ENCODE results near the gene CLDN34.

The CLDN34 gene

DNA sequence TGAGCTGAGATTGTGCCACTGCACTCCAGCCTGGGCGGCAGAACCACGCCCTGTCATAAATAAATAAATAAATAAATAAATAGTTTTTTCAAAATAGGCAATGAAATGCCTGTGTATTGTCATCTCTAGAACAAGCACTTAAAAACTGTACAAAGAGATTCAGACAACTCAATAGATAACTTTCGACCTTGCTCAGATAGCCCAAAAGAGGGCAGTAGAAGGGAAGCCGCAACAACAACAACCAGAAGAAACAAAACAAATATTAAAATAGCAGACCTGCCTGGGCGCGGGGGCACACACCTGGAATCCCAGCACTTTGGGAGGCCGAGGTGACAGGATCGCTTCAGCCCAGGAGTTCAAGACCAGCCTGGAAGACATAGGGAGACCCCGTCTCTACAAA is 9.4 kb upstream of the CLDN34 start:
- peaks cover 0 to 32% (median 7%) of the 10 kb centered on the region in 10 experiments; a peak in 10 of 20 replicates for H3K4me1 ChIP-seq
- peak overlapping the region in 3 of 11 experiments; percentile 17 to 38 (median 31); a peak in 4 of 22 replicates for H3K27ac ChIP-seq
- H3K9ac ChIP-seq, result peak overlapping the region in 2 of 11 experiments; percentile 10 to 47; a peak in 3 of 22 replicates
- H3K36me3 ChIP-seq, result peaks cover 0 to 3% (median 0%) of the 10 kb centered on the region in 11 experiments; a peak in 1 of 22 replicates
- H3K4me2 ChIP-seq, result peak overlapping the region in 5 of 11 experiments; percentile 23 to 76 (median 65); a peak in 9 of 22 replicates
- H3K27me3 ChIP-seq, result no peaks in the 10 kb centered on the region
- no peak overlapping the region for H3K4me3 ChIP-seq
- H3K9me3 ChIP-seq (replicated peaks in 1 of 11), result peaks cover 10 to 35% (median 20%) of the 10 kb centered on the region in 11 experiments
- H4K20me1 ChIP-seq, result no peaks in the 10 kb centered on the region
- no peak for TF ChIP-seq Cebpa-rat (IDR thresholded peaks at IDR 0.05)

DNA sequence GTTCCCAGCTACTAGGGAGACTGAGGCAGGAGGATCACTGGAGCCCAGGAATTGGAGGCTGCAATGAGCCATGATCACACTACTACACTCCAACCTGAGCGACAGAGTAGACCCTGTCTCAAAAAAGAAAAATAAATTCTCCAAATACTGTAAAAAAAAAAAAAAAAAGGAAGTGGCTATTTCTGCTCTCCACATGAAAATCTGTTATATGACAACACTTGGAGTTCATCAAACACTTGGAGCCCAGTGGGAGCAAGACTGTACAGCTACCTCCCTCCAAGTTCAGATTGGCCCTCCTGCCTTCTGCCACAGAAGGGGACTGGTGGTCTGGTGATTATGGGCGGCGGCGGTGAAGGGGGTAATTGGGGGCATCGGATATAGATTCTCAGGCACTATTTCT is 9.0 kb upstream of the CLDN34 start:
- Histone ChIP-seq H3K9me3 (replicated peaks in 1 of 11) (peaks cover 6 to 30% (median 15%) of the 10 kb centered on the region in 11 experiments), H4K20me1 (no peaks in the 10 kb centered on the region), H3K4me2 (peak overlapping the region in 5 of 11 experiments; percentile 23 to 76 (median 65); a peak in 9 of 22 replicates), H3K36me3 (no peaks in the 10 kb centered on the region; a peak in 1 of 22 replicates), H3K27ac (peak overlapping the region in 3 of 11 experiments; percentile 17 to 38 (median 31); a peak in 4 of 22 replicates), H3K9ac (peak overlapping the region in 2 of 11 experiments; percentile 10 to 47; a peak in 3 of 22 replicates), H3K4me1 (peaks cover 0 to 28% (median 7%) of the 10 kb centered on the region in 10 experiments; a peak in 10 of 20 replicates), H3K27me3 (no peaks in the 10 kb centered on the region), H3K4me3 (no peak overlapping the region)
- no peak for TF ChIP-seq Cebpa-rat (IDR thresholded peaks at IDR 0.05)

DNA sequence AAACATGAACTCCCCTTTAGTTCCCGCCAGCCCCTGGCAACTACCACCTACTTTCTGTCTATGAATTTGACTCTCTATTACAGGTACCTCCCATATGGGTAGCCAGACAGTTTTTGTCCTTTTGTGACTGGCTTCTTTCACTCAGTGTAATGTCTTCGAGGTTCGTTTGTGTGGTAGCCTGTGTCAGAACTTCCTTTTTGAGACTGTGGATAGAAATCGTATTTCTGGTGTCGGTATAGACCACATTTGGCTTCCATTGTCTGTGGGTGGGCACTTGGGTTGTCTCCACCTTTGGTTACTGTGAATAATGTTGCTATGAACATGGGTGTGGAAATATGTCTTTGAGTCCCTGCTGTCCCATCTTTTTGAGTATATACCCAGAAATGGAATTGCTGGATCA is 5.4 kb upstream of the CLDN34 start:
- Histone ChIP-seq H3K27ac (no peak overlapping the region), H3K4me1 (peaks cover 0 to 23% (median 7%) of the 10 kb centered on the region in 10 experiments; a peak in 10 of 20 replicates), H3K9me3 (replicated peaks in 1 of 11) (peaks cover 0 to 9% (median 3%) of the 10 kb centered on the region in 11 experiments; a peak in 12 of 22 replicates), H3K36me3 (no peaks in the 10 kb centered on the region), H3K4me3 (no peak overlapping the region), H3K9ac (no peak overlapping the region), H4K20me1 (no peaks in the 10 kb centered on the region), H3K27me3 (no peaks in the 10 kb centered on the region), H3K4me2 (no peak overlapping the region)
- no peak for TF ChIP-seq Cebpa-rat (IDR thresholded peaks at IDR 0.05)

DNA sequence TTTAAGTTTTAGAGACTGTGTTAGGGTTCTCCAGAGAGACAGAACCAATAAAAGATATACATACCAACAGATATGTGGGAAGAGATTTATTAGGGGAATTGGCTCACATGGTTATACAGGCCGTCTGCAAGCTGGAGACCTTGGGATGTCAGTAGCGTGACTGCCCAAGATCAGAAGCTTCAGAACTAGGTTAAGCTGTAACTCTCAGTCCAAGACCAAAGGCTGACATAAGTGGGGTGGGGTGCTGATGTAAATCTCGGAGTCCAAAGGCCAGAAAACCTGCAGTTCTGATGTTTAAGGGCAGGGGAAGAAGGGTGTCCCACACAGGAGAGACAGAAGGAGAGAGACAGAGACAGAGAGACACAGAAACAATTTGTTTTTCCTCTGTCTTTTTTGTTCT is 10.5 kb downstream of the CLDN34 start:
- H4K20me1 ChIP-seq, result no peaks in the 10 kb centered on the region
- no peak for TF ChIP-seq Cebpa-rat (IDR thresholded peaks at IDR 0.05)
- H3K9ac ChIP-seq, result no peak overlapping the region
- H3K4me3 ChIP-seq, result no peak overlapping the region
- peaks cover 14 to 28% (median 21%) of the 10 kb centered on the region in 11 experiments for H3K9me3 ChIP-seq (replicated peaks in 1 of 11)
- peak overlapping the region in 3 of 11 experiments; percentile 0 to 30 (median 20); a peak in 3 of 22 replicates for H3K27ac ChIP-seq
- H3K27me3 ChIP-seq, result no peaks in the 10 kb centered on the region
- peak overlapping the region in 4 of 11 experiments; percentile 15 to 88 (median 39); a peak in 5 of 22 replicates for H3K4me2 ChIP-seq
- no peaks in the 10 kb centered on the region for H3K36me3 ChIP-seq
- peaks cover 13 to 51% (median 25%) of the 10 kb centered on the region in 10 experiments; a peak in 19 of 20 replicates for H3K4me1 ChIP-seq

DNA sequence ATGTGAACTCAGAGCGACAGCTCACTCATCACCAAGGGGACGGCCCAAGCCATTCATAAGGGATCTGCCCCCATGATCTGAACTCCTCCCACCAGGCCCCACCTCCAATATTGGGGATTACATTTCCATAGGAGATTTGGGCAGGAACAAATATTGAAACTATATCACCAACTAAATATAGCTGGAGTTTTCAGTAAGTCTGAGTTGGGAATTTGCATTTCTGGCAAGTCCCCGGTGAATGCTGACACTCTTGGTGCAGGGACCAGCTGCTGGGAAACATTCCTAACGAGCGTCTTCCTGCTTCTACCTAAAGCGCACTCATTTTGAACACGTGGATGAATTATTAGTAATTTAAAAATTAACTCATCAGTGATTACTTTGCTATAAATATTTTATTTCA is 13.2 kb downstream of the CLDN34 start:
- H3K9me3 ChIP-seq (replicated peaks in 1 of 11), result peaks cover 0 to 30% (median 5%) of the 10 kb centered on the region in 11 experiments; a peak in 12 of 22 replicates
- H3K27me3 ChIP-seq, result no peaks in the 10 kb centered on the region
- no peak overlapping the region for H3K4me3 ChIP-seq
- peak overlapping the region in 8 of 11 experiments; percentile 63 to 99 (median 91); a peak in 14 of 22 replicates for H3K27ac ChIP-seq
- peaks cover 13 to 79% (median 37%) of the 10 kb centered on the region in 10 experiments; a peak in 19 of 20 replicates for H3K4me1 ChIP-seq
- H3K4me2 ChIP-seq, result peak overlapping the region in 8 of 11 experiments; percentile 58 to 88 (median 80); a peak in 14 of 22 replicates
- H3K9ac ChIP-seq, result peak overlapping the region in 5 of 11 experiments; percentile 66 to 90 (median 86); a peak in 10 of 22 replicates
- TF ChIP-seq Cebpa-rat (IDR thresholded peaks at IDR 0.05), result no peak
- H4K20me1 ChIP-seq, result no peaks in the 10 kb centered on the region
- H3K36me3 ChIP-seq, result no peaks in the 10 kb centered on the region

DNA sequence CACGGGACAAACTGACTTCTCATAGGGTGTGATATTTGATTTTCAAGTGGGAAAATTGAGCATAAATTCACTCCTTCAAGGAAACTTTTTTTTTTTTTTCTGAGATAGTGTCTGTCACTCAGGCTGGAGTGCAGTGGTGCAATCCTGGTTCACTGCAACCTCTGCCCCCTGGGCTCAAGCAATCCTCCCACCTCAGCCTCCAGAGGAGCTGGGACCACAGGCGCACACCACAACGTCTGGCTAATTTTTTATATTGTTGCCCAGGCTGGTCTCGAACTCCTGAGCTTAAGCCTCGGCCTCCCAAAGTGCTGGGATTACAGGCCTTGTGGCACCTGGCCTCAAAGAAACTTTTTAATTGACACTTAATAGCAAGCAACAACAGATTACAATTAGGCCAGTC is 13.8 kb downstream of the CLDN34 start:
- H3K9me3 ChIP-seq (replicated peaks in 1 of 11), result peaks cover 0 to 30% (median 0%) of the 10 kb centered on the region in 11 experiments; a peak in 6 of 22 replicates
- peak overlapping the region in 9 of 11 experiments; percentile 21 to 90 (median 77); a peak in 15 of 22 replicates for H3K9ac ChIP-seq
- H3K4me1 ChIP-seq, result peaks cover 14 to 84% (median 42%) of the 10 kb centered on the region in 10 experiments; a peak in 19 of 20 replicates
- no peaks in the 10 kb centered on the region for H4K20me1 ChIP-seq
- H3K4me2 ChIP-seq, result peak overlapping the region; percentile 22 to 88 (median 64); a peak in 20 of 22 replicates
- no peaks in the 10 kb centered on the region for H3K27me3 ChIP-seq
- no peak for TF ChIP-seq Cebpa-rat (IDR thresholded peaks at IDR 0.05)
- H3K36me3 ChIP-seq, result no peaks in the 10 kb centered on the region
- peak overlapping the region in 9 of 11 experiments; percentile 63 to 99 (median 89); a peak in 18 of 22 replicates for H3K27ac ChIP-seq
- H3K4me3 ChIP-seq, result peak overlapping the region in 1 of 10 experiments; percentile 1; a peak in 1 of 20 replicates

DNA sequence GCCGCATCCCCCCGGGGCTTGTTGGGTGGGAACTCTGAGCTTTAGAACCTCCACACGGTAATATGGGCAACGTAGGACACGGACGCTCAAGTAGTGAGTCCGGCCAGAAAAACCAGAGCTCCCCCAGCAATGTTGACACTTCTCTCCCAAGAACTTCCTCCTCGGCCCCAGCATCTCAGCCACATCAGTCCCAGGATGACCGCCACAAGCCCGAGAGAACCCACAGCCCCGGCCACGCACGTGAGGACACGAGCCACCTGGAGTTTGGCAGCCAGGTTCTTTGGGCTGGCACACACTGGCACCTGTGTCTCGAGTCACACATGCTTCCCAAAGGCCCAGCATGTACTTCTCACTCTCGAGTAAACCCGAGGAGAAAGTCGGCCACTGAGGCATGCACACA is 16.3 kb downstream of the CLDN34 start:
- Histone ChIP-seq H3K36me3 (no peaks in the 10 kb centered on the region), H3K4me1 (peaks cover 14 to 99% (median 65%) of the 10 kb centered on the region in 10 experiments; a peak in 19 of 20 replicates), H3K4me2 (peak overlapping the region in 5 of 11 experiments; percentile 57 to 88 (median 82); a peak in 9 of 22 replicates), H3K4me3 (no peak overlapping the region), H3K9me3 (replicated peaks in 1 of 11) (peaks cover 0 to 30% (median 0%) of the 10 kb centered on the region in 11 experiments; a peak in 3 of 22 replicates), H3K27me3 (no peaks in the 10 kb centered on the region), H3K9ac (peak overlapping the region in 1 of 11 experiments; percentile 20; a peak in 1 of 22 replicates), H4K20me1 (no peaks in the 10 kb centered on the region), H3K27ac (peak overlapping the region in 6 of 11 experiments; percentile 3 to 99 (median 95); a peak in 10 of 22 replicates)
- no peak for TF ChIP-seq Cebpa-rat (IDR thresholded peaks at IDR 0.05)

DNA sequence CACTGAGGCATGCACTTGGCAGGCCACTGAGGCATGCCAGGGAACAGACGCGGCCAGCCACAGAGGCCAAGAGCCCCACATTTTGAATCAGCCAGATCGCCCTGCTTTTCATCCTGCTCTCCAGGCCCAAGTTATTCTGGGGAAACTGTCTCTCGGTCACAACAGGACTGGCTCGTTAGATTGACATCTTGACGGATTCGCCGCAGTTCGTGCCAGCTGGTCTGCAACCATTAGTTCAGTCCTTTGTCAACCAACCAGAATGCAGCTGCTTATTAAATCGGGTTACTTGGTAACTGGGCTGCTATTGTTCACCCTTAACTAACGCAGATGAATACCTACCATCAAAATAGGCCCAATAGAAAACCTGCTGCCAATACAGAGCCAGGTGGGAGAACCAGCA is 16.7 kb downstream of the CLDN34 start:
- H3K9ac ChIP-seq, result no peak overlapping the region; a peak in 1 of 22 replicates
- H3K4me2 ChIP-seq, result peak overlapping the region in 5 of 11 experiments; percentile 57 to 88 (median 82); a peak in 9 of 22 replicates
- H4K20me1 ChIP-seq, result no peaks in the 10 kb centered on the region
- H3K4me3 ChIP-seq, result no peak overlapping the region
- no peak for TF ChIP-seq Cebpa-rat (IDR thresholded peaks at IDR 0.05)
- H3K9me3 ChIP-seq (replicated peaks in 1 of 11), result peaks cover 0 to 30% (median 0%) of the 10 kb centered on the region in 11 experiments; a peak in 3 of 22 replicates
- peak overlapping the region in 5 of 11 experiments; percentile 36 to 99 (median 97); a peak in 9 of 22 replicates for H3K27ac ChIP-seq
- H3K36me3 ChIP-seq, result no peaks in the 10 kb centered on the region
- peaks cover 14 to 99% (median 66%) of the 10 kb centered on the region in 10 experiments; a peak in 19 of 20 replicates for H3K4me1 ChIP-seq
- no peaks in the 10 kb centered on the region for H3K27me3 ChIP-seq

DNA sequence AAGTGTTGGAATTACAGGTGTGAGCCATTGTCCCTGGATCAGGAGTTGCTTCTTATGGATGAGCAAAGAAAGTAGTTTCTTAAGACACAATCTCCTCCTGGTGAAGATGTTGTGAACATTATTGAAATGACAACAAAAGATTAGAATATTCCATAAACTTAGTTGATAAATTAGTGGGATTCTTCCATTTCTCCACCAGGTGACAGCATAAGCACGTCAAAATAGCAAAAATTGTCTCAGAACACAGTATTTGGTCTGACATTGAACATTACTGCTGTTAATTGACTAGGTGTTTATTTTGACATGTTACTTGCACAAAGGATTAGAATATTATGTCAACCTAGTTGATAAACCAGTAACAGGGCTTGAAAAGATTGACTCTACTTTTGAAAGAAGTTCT is 21.6 kb downstream of the CLDN34 start:
- Histone ChIP-seq H3K27me3 (no peaks in the 10 kb centered on the region), H4K20me1 (no peaks in the 10 kb centered on the region), H3K4me3 (no peak overlapping the region), H3K9ac (no peak overlapping the region; a peak in 2 of 22 replicates), H3K36me3 (no peaks in the 10 kb centered on the region), H3K4me2 (peak overlapping the region in 3 of 11 experiments; percentile 71 to 88 (median 78); a peak in 6 of 22 replicates), H3K27ac (peak overlapping the region in 1 of 11 experiments; percentile 97; a peak in 5 of 22 replicates), H3K4me1 (peaks cover 0 to 59% (median 35%) of the 10 kb centered on the region in 10 experiments; a peak in 15 of 20 replicates), H3K9me3 (replicated peaks in 1 of 11) (peaks cover 0 to 21% (median 0%) of the 10 kb centered on the region in 11 experiments; a peak in 3 of 22 replicates)
- TF ChIP-seq Cebpa-rat (IDR thresholded peaks at IDR 0.05), result no peak

All from BLaER1 treated with 17β-estradiol and CSF1 and Interleukin-3, amounts not matched to agents 10 nM and 100 nM (cell line).